ENCODE results near the gene IL6ST. TPM values are rescaled to one million over a fixed set of nuclear protein-coding genes. Genes with fewer than 3 reads are reported as not detected.

The IL6ST gene
- total RNA-seq, 1 donor: 557 TPM

GRCh38 chr5:55918087-55919035 is 76.4 kb downstream of the IL6ST start:
- TF ChIP-seq, protein P1, sequence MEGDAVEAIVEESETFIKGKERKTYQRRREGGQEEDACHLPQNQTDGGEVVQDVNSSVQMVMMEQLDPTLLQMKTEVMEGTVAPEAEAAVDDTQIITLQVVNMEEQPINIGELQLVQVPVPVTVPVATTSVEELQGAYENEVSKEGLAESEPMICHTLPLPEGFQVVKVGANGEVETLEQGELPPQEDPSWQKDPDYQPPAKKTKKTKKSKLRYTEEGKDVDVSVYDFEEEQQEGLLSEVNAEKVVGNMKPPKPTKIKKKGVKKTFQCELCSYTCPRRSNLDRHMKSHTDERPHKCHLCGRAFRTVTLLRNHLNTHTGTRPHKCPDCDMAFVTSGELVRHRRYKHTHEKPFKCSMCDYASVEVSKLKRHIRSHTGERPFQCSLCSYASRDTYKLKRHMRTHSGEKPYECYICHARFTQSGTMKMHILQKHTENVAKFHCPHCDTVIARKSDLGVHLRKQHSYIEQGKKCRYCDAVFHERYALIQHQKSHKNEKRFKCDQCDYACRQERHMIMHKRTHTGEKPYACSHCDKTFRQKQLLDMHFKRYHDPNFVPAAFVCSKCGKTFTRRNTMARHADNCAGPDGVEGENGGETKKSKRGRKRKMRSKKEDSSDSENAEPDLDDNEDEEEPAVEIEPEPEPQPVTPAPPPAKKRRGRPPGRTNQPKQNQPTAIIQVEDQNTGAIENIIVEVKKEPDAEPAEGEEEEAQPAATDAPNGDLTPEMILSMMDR (IDR thresholded peaks at IDR 0.05; ENCODE audit: insufficient read depth, low read depth, low read length): no peak
- DNase-seq (ENCODE audit: low read depth): no peak
- H3K4me3 ChIP-seq (ENCODE audit: low read depth, low read length): no peak overlapping the region

GRCh38 chr5:55917402-55918086 is 77.2 kb downstream of the IL6ST start:
- H3K4me3 ChIP-seq (ENCODE audit: low read depth, low read length): no peak overlapping the region
- TF ChIP-seq, protein P1 (IDR thresholded peaks at IDR 0.05; ENCODE audit: insufficient read depth, low read depth, low read length): no peak
- DNase-seq (ENCODE audit: low read depth): no peak

DNA sequence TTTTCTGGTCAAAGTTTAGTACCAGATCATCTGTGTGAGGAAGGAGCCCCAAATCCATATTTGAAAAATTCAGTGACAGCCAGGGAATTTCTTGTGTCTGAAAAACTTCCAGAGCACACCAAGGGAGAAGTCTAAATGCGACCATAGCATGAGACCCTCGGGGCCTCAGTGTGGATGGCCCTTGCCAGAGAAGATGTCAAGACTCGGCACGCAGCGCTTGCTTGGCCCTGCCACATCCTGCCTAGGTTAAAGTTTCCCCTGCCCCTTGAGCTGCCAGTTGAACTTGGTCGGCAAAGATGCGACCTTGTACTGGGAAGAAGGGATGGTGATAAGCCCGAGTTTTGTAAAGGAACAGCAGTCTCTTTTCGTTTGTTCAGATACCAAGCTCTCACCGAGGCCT is 77.8 kb downstream of the IL6ST start:
- TF ChIP-seq, protein P1 (IDR thresholded peaks at IDR 0.05; ENCODE audit: insufficient read depth, low read depth, low read length): no peak
- DNase-seq (ENCODE audit: low read depth): no peak
- H3K4me3 ChIP-seq (ENCODE audit: low read depth, low read length): no peak overlapping the region

GRCh38 chr5:55915783-55916182 is 79.0 kb downstream of the IL6ST start:
- TF ChIP-seq, protein P1 (IDR thresholded peaks at IDR 0.05; ENCODE audit: insufficient read depth, low read depth, low read length): no peak
- DNase-seq (ENCODE audit: low read depth): no peak
- H3K4me3 ChIP-seq (ENCODE audit: low read depth, low read length): no peak overlapping the region

- TF ChIP-seq, protein P1 (IDR thresholded peaks at IDR 0.05; ENCODE audit: insufficient read depth, low read depth, low read length): no peak
- H3K4me3 ChIP-seq (ENCODE audit: low read depth, low read length): no peak overlapping the region
- no peak for DNase-seq (ENCODE audit: low read depth)
Measured at GRCh38 chr5:55914971-55915370, 79.8 kb downstream of the IL6ST start.

GRCh38 chr5:55913466-55914413 is 81.0 kb downstream of the IL6ST start:
- TF ChIP-seq, protein P1 (IDR thresholded peaks at IDR 0.05; ENCODE audit: insufficient read depth, low read depth, low read length): no peak
- no peak overlapping the region for H3K4me3 ChIP-seq (ENCODE audit: low read depth, low read length)
- no peak for DNase-seq (ENCODE audit: low read depth)
